Right lobe of liver (tissue), 4 donors: ENCODE measurements around the gene MSX2.

Experiments
- CTCF ChIP-seq, 4 donors: fragments of 200-600 bp in 3 of 4; fragments of 450-650 bp in 1 of 4; IDR thresholded peaks; one replicate each; pipeline versions ENCODE4 v1.5.1 to v1.8.0; 2016 to 2022; ENCODE audit warnings: antibody characterized with exemption in 4 of 4, mild to moderate bottlenecking in 2 of 4
- POLR2A ChIP-seq: fragments of 450-650 bp; IDR thresholded peaks from one replicate; pipeline ENCODE4 v1.6.1; 2017; ENCODE audit warnings: antibody characterized with exemption, mild to moderate bottlenecking
- donor health status: DM: no; HTN: no; CAD: no.
- donor health status: DM: no; HTN: no; CAD: no.
- donor health status: DM: no; HTN: yes; CAD: no.

GRCh38 chr5:174714751-174715150 is 9.6 kb upstream of the MSX2 start:
- TF ChIP-seq CTCF (IDR thresholded peaks at IDR 0.05) (no peak), POLR2A (no peak)
